Liver (tissue), 9 donors: ENCODE data around the gene SLC26A9. TPM values are rescaled to one million over a fixed set of nuclear protein-coding genes. Genes with fewer than 3 reads are reported as not detected.

Experiments
- DNase-seq: peaks from one replicate; pipeline ENCODE4 v3.0.0-alpha.2; 2017; ENCODE audit warnings: low spot score
- H3K27ac ChIP-seq, 2 donors: one replicate each; pipeline ENCODE4 v1.7.0; 2013; ENCODE audit warnings: inconsistent platforms in 2 of 2, low read length in 2 of 2, control low read depth in 1 of 2, low read depth in 1 of 2, mild to moderate bottlenecking in 1 of 2
- H3K27me3 ChIP-seq, 4 donors: one replicate each; pipeline versions ENCODE4 v1.6.1 to v1.7.0; 2013; ENCODE audit warnings: low read length in 3 of 4, inconsistent platforms in 1 of 4, mild to moderate bottlenecking in 1 of 4, moderate library complexity in 1 of 4; ENCODE audit not compliant: control insufficient read depth in 4 of 4, insufficient read depth in 4 of 4
- H3K36me3 ChIP-seq, 4 donors: one replicate each; pipeline versions ENCODE4 v1.6.1 to v1.7.0; 2013; ENCODE audit warnings: low read length in 3 of 4, mild to moderate bottlenecking in 3 of 4, low read depth in 1 of 4, moderate library complexity in 1 of 4; ENCODE audit not compliant: control insufficient read depth in 4 of 4, insufficient read depth in 3 of 4
- H3K4me1 ChIP-seq, 4 donors: one replicate each; pipeline versions ENCODE4 v1.6.1 to v1.7.0; 2013; ENCODE audit warnings: low read length in 3 of 4, mild to moderate bottlenecking in 3 of 4, moderate library complexity in 1 of 4; ENCODE audit not compliant: control insufficient read depth in 4 of 4, insufficient read depth in 4 of 4
- H3K4me3 ChIP-seq, 3 donors: one replicate each; pipeline versions ENCODE4 v1.6.1 to v1.7.0; 2013; ENCODE audit warnings: low read length in 3 of 3, control low read depth in 1 of 3, low read depth in 1 of 3, mild to moderate bottlenecking in 1 of 3
- H3K9ac ChIP-seq, 2 donors: one replicate each; pipeline ENCODE4 v1.7.0; 2013; ENCODE audit warnings: low read length in 2 of 2, mild to moderate bottlenecking in 2 of 2, moderate library complexity in 2 of 2, control low read depth in 1 of 2, low read depth in 1 of 2
- H3K9me3 ChIP-seq, 4 donors: one replicate each; pipeline versions ENCODE4 v1.6.1 to v1.7.0; 2013; ENCODE audit warnings: low read length in 3 of 4; ENCODE audit not compliant: control insufficient read depth in 4 of 4
- EGR1 ChIP-seq, 2 donors: IDR thresholded peaks; 2 replicates each; pipeline ENCODE4 v1.6.1; 2016 to 2018; ENCODE audit warnings: antibody characterized with exemption in 2 of 2, low read depth in 2 of 2
- FOXA1 ChIP-seq: IDR thresholded peaks from 2 replicates; pipeline ENCODE4 v1.6.1; 2016; ENCODE audit warnings: antibody characterized with exemption
- FOXA2 ChIP-seq: IDR thresholded peaks from 2 replicates; pipeline ENCODE4 v1.6.1; 2016; ENCODE audit warnings: antibody characterized with exemption
- GABPA ChIP-seq, 2 donors: IDR thresholded peaks in 1 of 2; conservative IDR thresholded peaks in 1 of 2; 2 replicates each; pipeline ENCODE4 v1.6.1; 2016; ENCODE audit warnings: antibody characterized with exemption in 2 of 2, mild to moderate bottlenecking in 1 of 2, moderate library complexity in 1 of 2
- HNF4A ChIP-seq, 2 donors: conservative IDR thresholded peaks; 2 replicates each; pipeline ENCODE4 v1.6.1; 2016; ENCODE audit warnings: antibody characterized with exemption in 2 of 2, mild to moderate bottlenecking in 2 of 2
- HNF4G ChIP-seq: IDR thresholded peaks from 2 replicates; pipeline ENCODE4 v1.6.1; 2016; ENCODE audit warnings: antibody characterized with exemption
- JUND ChIP-seq, 2 donors: IDR thresholded peaks; 2 replicates each; pipeline ENCODE4 v1.6.1; 2016; ENCODE audit warnings: antibody characterized with exemption in 2 of 2
- NR2F2 ChIP-seq: IDR thresholded peaks from 2 replicates; pipeline ENCODE4 v1.6.1; 2016; ENCODE audit warnings: antibody characterized with exemption
- RAD21 ChIP-seq, 2 donors: IDR thresholded peaks; 2 replicates each; pipeline ENCODE4 v1.6.1; 2016; ENCODE audit warnings: antibody characterized with exemption in 2 of 2, mild to moderate bottlenecking in 2 of 2
- RXRA ChIP-seq, 2 donors: IDR thresholded peaks; 2 replicates each; pipeline ENCODE4 v1.6.1; 2017 to 2018; ENCODE audit warnings: antibody characterized with exemption in 2 of 2, mild to moderate bottlenecking in 1 of 2
- SP1 ChIP-seq: IDR thresholded peaks from 2 replicates; pipeline ENCODE4 v1.6.1; 2018; ENCODE audit warnings: antibody characterized with exemption, mild to moderate bottlenecking
- TAF1 ChIP-seq: conservative IDR thresholded peaks from 2 replicates; pipeline ENCODE4 v1.6.1; 2016; ENCODE audit warnings: antibody characterized with exemption, mild to moderate bottlenecking
- YY1 ChIP-seq: IDR thresholded peaks from 2 replicates; pipeline ENCODE4 v1.6.1; 2016; ENCODE audit warnings: antibody characterized with exemption, mild to moderate bottlenecking
- WGBS: extraction: QIAGEN DNeasy Blood & Tissue Kit; methylation state at CpG from one replicate; pipeline ENCODE4 v1.1.7; 2013; 5-methylcytosine and 5-hydroxymethylcytosine counted together
- polyA plus RNA-seq, 2 donors: library from polyadenylated mRNA; stranded (reverse) in 1 of 2; unstranded in 1 of 2; fragments of 200-250 nt in 1 of 2; fragments of >200 nt in 1 of 2; fragmentation: Nextera tagmentation in 1 of 2; extraction: Ambion mirVana in 1 of 2; gene quantifications; one replicate each; pipeline versions ENCODE4 v1.2.1 to v1.2.3, GENCODE V29; 2013 to 2015
- total RNA-seq, 2 donors: library from RNA; depleted of rRNA; stranded (reverse); fragments of >200 nt; gene quantifications; one replicate each; pipeline ENCODE4 v1.2.3, GENCODE V29; 2014
- TF ChIP-seq, protein P1 (sequence below): fragments of 150-350 bp; IDR thresholded peaks from 2 replicates; pipeline ENCODE4 v1.5.1; 2017; ENCODE audit warnings: improper control_type of control experiment, low read depth, low read length; ENCODE audit not compliant: missing input control
- TF ChIP-seq, protein P2 (sequence below): IDR thresholded peaks from 2 replicates; pipeline ENCODE4 v1.6.1; 2016; ENCODE audit warnings: antibody characterized with exemption, mild to moderate bottlenecking
- TF ChIP-seq, protein P3 (sequence below): IDR thresholded peaks from 2 replicates; pipeline ENCODE4 v1.6.1; 2016; ENCODE audit warnings: antibody characterized with exemption
- TF ChIP-seq, protein P4 (sequence below): IDR thresholded peaks from 2 replicates; pipeline ENCODE4 v1.6.1; 2016; ENCODE audit warnings: antibody characterized with exemption
- TF ChIP-seq, protein P5 (sequence below): IDR thresholded peaks from 2 replicates; pipeline ENCODE4 v1.6.1; 2016; ENCODE audit warnings: antibody characterized with exemption
- donor health status: healthy.
- donor health status: healthy.
- donor health status: healthy.
- donor health status: healthy.
- donor health status: healthy.

SLC26A9 gene
- total and polyA plus RNA-seq, 4 donors: not detected

DNA sequence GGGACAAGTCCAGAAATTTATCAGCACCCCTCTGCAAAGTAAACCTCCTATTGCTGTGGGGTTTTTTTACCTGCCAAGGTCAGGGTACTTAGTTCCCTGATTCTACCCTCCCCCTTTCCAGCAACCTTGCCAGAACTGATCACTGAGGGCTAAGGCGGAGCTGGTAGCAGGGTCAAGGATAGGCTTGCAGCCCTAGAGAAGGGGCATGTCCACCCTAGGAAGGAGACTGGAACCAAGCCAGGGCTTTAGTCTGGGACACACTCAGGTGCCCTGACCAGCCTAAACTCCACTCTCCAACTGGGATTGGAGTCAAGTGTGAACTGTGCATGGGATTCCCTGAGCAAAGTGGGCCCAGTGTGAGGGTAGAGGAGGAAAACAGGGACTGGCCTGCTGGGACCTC lies 6.5 kb upstream of the SLC26A9 start:
- H3K4me3 ChIP-seq: no peak overlapping the region
- 92% methylated on average over 1 of the region's 1 CpG for WGBS
- no peak for DNase-seq
- H3K27me3 ChIP-seq: peaks cover 0 to 2% (median under 1%) of the 10 kb centered on the region in 4 donors
- H3K36me3 ChIP-seq: no peaks in the 10 kb centered on the region
- TF ChIP-seq GABPA (IDR thresholded peaks at IDR 0.05 in 1 of 2, conservative IDR thresholded peaks at IDR 0.05 in 1 of 2) (no peak), RXRA (IDR thresholded peaks at IDR 0.05) (no peak), HNF4A (conservative IDR thresholded peaks at IDR 0.05) (no peak), YY1 (no peak), TAF1 (no peak), SP1 (no peak), EGR1 (IDR thresholded peaks at IDR 0.05; ENCODE audit: low read depth in 2 of 2) (no peak), HNF4G (no peak), NR2F2 (no peak), FOXA1 (no peak), FOXA2 (no peak), RAD21 (IDR thresholded peaks at IDR 0.05) (no peak), JUND (IDR thresholded peaks at IDR 0.05) (no peak)
- TF ChIP-seq, protein P1, sequence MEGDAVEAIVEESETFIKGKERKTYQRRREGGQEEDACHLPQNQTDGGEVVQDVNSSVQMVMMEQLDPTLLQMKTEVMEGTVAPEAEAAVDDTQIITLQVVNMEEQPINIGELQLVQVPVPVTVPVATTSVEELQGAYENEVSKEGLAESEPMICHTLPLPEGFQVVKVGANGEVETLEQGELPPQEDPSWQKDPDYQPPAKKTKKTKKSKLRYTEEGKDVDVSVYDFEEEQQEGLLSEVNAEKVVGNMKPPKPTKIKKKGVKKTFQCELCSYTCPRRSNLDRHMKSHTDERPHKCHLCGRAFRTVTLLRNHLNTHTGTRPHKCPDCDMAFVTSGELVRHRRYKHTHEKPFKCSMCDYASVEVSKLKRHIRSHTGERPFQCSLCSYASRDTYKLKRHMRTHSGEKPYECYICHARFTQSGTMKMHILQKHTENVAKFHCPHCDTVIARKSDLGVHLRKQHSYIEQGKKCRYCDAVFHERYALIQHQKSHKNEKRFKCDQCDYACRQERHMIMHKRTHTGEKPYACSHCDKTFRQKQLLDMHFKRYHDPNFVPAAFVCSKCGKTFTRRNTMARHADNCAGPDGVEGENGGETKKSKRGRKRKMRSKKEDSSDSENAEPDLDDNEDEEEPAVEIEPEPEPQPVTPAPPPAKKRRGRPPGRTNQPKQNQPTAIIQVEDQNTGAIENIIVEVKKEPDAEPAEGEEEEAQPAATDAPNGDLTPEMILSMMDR: no peak
- TF ChIP-seq, protein P2, sequence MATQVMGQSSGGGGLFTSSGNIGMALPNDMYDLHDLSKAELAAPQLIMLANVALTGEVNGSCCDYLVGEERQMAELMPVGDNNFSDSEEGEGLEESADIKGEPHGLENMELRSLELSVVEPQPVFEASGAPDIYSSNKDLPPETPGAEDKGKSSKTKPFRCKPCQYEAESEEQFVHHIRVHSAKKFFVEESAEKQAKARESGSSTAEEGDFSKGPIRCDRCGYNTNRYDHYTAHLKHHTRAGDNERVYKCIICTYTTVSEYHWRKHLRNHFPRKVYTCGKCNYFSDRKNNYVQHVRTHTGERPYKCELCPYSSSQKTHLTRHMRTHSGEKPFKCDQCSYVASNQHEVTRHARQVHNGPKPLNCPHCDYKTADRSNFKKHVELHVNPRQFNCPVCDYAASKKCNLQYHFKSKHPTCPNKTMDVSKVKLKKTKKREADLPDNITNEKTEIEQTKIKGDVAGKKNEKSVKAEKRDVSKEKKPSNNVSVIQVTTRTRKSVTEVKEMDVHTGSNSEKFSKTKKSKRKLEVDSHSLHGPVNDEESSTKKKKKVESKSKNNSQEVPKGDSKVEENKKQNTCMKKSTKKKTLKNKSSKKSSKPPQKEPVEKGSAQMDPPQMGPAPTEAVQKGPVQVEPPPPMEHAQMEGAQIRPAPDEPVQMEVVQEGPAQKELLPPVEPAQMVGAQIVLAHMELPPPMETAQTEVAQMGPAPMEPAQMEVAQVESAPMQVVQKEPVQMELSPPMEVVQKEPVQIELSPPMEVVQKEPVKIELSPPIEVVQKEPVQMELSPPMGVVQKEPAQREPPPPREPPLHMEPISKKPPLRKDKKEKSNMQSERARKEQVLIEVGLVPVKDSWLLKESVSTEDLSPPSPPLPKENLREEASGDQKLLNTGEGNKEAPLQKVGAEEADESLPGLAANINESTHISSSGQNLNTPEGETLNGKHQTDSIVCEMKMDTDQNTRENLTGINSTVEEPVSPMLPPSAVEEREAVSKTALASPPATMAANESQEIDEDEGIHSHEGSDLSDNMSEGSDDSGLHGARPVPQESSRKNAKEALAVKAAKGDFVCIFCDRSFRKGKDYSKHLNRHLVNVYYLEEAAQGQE: no peak
- TF ChIP-seq, protein P3, sequence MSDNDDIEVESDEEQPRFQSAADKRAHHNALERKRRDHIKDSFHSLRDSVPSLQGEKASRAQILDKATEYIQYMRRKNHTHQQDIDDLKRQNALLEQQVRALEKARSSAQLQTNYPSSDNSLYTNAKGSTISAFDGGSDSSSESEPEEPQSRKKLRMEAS: no peak
- TF ChIP-seq, protein P4, sequence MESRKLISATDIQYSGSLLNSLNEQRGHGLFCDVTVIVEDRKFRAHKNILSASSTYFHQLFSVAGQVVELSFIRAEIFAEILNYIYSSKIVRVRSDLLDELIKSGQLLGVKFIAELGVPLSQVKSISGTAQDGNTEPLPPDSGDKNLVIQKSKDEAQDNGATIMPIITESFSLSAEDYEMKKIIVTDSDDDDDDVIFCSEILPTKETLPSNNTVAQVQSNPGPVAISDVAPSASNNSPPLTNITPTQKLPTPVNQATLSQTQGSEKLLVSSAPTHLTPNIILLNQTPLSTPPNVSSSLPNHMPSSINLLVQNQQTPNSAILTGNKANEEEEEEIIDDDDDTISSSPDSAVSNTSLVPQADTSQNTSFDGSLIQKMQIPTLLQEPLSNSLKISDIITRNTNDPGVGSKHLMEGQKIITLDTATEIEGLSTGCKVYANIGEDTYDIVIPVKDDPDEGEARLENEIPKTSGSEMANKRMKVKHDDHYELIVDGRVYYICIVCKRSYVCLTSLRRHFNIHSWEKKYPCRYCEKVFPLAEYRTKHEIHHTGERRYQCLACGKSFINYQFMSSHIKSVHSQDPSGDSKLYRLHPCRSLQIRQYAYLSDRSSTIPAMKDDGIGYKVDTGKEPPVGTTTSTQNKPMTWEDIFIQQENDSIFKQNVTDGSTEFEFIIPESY: no peak
- TF ChIP-seq, protein P5, sequence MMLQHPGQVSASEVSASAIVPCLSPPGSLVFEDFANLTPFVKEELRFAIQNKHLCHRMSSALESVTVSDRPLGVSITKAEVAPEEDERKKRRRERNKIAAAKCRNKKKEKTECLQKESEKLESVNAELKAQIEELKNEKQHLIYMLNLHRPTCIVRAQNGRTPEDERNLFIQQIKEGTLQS: no peak
- no peak overlapping the region for H3K27ac ChIP-seq
- H3K9me3 ChIP-seq: no peaks in the 10 kb centered on the region
- H3K9ac ChIP-seq: no peak overlapping the region
- no peaks in the 10 kb centered on the region for H3K4me1 ChIP-seq
